GM12878 (cell line): ENCODE results near the gene IFI30. TPM values are rescaled to one million over a fixed set of nuclear protein-coding genes. Genes with fewer than 3 reads are reported as not detected.

ENCODE experiments used
- ATAC-seq: fragments of 200-7000 bp; cut with Tn5 transposase; 3 replicates; pipeline ENCODE4 v1.9.1; 2020; ENCODE audit warnings: mild to moderate bottlenecking, moderate library complexity
- BruUV-seq: library from RNA; stranded (reverse); fragments of 400-500 nt; replicated peaks from 2 replicates; lab custom pipeline; 2021; lab: Mats Ljungman, UMichigan
- CTCF ChIA-PET: fragments of 300-600 bp; sonication (Branson Sonifier 250); formaldehyde crosslinking; extraction: SDS; loops from one replicate; lab custom pipeline; 2021; ENCODE audit warnings: inconsistent platforms; lab: Yijun Ruan, JAX
- POLR2A ChIA-PET: fragments of 350-600 bp; formaldehyde crosslinking; extraction: SDS; loops from one replicate; lab custom pipeline; 2021; ENCODE audit warnings: inconsistent platforms; lab: Charles Lee
- RAD21 ChIA-PET: fragments of 300-600 bp; sonication (Branson Sonifier 250); formaldehyde crosslinking; loops from one replicate; lab custom pipeline; 2023; ENCODE audit warnings: antibody characterized with exemption; ENCODE audit not compliant: unreplicated experiment; lab: Charles Lee
- SMC1A ChIA-PET: fragments of 300-600 bp; sonication (Branson Sonifier 250); formaldehyde crosslinking; loops from one replicate; lab custom pipeline; 2023; ENCODE audit not compliant: unreplicated experiment, uncharacterized antibody; lab: Charles Lee
- DNase-seq: peaks from one replicate; pipeline ENCODE4 v3.0.0-alpha.2; 2011; ENCODE audit warnings: low read depth, low spot score
- FAIRE-seq: peaks from 3 replicates; lab custom pipeline; 2011; peaks lifted over from hg19 to GRCh38; lab: Jason Lieb, UNC
- H2AFZ ChIP-seq: 2 replicates; pipeline ENCODE4 v1.6.0; 2011; ENCODE audit warnings: low read depth, low read length, control low read depth; ENCODE audit not compliant: control insufficient read depth
- H3K27ac ChIP-seq: 2 replicates; pipeline ENCODE4 v1.5.1; 2011; ENCODE audit warnings: control low read depth; ENCODE audit not compliant: control insufficient read depth, insufficient read depth
- H3K27me3 ChIP-seq, 2 experiments: replicated peaks in 1 of 2; 2 replicates each; pipeline versions ENCODE4 v1.6.0 to v1.6.1; 2011; ENCODE audit warnings: low read length in 1 of 2; ENCODE audit not compliant: control insufficient read depth in 2 of 2, insufficient read depth in 2 of 2
- H3K36me3 ChIP-seq, 2 experiments: 2 replicates each; pipeline ENCODE4 v1.5.1; 2011; ENCODE audit warnings: low read length in 1 of 2; ENCODE audit not compliant: control insufficient read depth in 2 of 2, insufficient read depth in 2 of 2
- H3K4me1 ChIP-seq: 2 replicates; pipeline ENCODE4 v1.6.1; 2011; ENCODE audit warnings: mild to moderate bottlenecking, low read length, moderate library complexity, mixed read lengths; ENCODE audit not compliant: control insufficient read depth, insufficient read depth
- H3K4me2 ChIP-seq: 2 replicates; pipeline ENCODE4 v1.6.0; 2011; ENCODE audit warnings: control low read depth; ENCODE audit not compliant: control insufficient read depth, insufficient read depth
- H3K4me3 ChIP-seq: fragments of 200-600 bp; sonication (generic); 2 replicates; pipeline ENCODE4 v1.5.1; 2016
- H3K79me2 ChIP-seq: 2 replicates; pipeline ENCODE4 v1.6.0; 2011; ENCODE audit warnings: low read length; ENCODE audit not compliant: control insufficient read depth, insufficient read depth
- H3K9ac ChIP-seq: 2 replicates; pipeline ENCODE4 v1.8.0; 2011; ENCODE audit warnings: low read length, control low read depth, mixed read lengths; ENCODE audit not compliant: control insufficient read depth, insufficient read depth
- H3K9me3 ChIP-seq: replicated peaks from 3 replicates; pipeline ENCODE4 v1.5.1; 2011; ENCODE audit warnings: mild to moderate bottlenecking, low read length; ENCODE audit not compliant: control insufficient read depth, insufficient read depth
- H4K20me1 ChIP-seq: 2 replicates; pipeline ENCODE4 v1.6.0; 2011; ENCODE audit not compliant: control insufficient read depth, insufficient read depth
- BACH1 ChIP-seq: fragments of 450-650 bp; IDR thresholded peaks from 2 replicates; pipeline ENCODE4 v1.6.1; 2017; ENCODE audit warnings: mild to moderate bottlenecking, borderline replicate concordance
- CREB1 ChIP-seq: IDR thresholded peaks from 2 replicates; pipeline ENCODE4 v1.6.1; 2012; ENCODE audit warnings: low read depth, mild to moderate bottlenecking, inconsistent platforms
- RELB ChIP-seq: fragments of 450-650 bp; IDR thresholded peaks from 2 replicates; pipeline ENCODE4 v1.6.1; 2017; ENCODE audit warnings: low read depth, mild to moderate bottlenecking, moderate library complexity
- RUNX3 ChIP-seq: IDR thresholded peaks from 2 replicates; pipeline ENCODE4 v1.6.1; 2012; ENCODE audit warnings: low read length, inconsistent platforms
- USF2 ChIP-seq: IDR thresholded peaks from 2 replicates; pipeline ENCODE4 v1.6.1; 2011; ENCODE audit warnings: low read depth, low read length, improper control_type of control experiment, borderline replicate concordance
- YY1 ChIP-seq: IDR thresholded peaks from 2 replicates; pipeline ENCODE4 v1.6.1; 2011; ENCODE audit warnings: low read depth, mild to moderate bottlenecking, low read length
- WGBS: methylation state at CpG from one replicate; pipeline ENCODE4 v1.1.6; 2016; ENCODE audit warnings: low lambda C conversion rate; ENCODE audit not compliant: insufficient replicate concordance, insufficient coverage; ENCODE audit errors: missing lambda C conversion rate; 5-methylcytosine and 5-hydroxymethylcytosine counted together
- in situ Hi-C: fragments of 300-500 bp; cut with MboI; formaldehyde crosslinking; loops from 9 replicates; pipeline ENCODE4 v1.14.3; 2018; ENCODE audit warnings: mixed read lengths
- intact Hi-C: fragments of 100-400 bp; cut with micrococcal nuclease; formaldehyde crosslinking; loops from one replicate; pipeline ENCODE4 v1.14.2; 2022; ENCODE audit not compliant: unreplicated experiment
- polyA plus RNA-seq, 11 experiments: library from polyadenylated mRNA; depleted of rRNA in 4 of 11; unstranded in 6 of 11; stranded (reverse) in 5 of 11; fragments of >200 nt; fragmentation: Nextera tagmentation in 4 of 11; fragmentation: Illumina TruSeq in 1 of 11; extraction: Ambion mirVana in 4 of 11; extraction: Trizol in 1 of 11; gene quantifications; 1 replicate in 1 of 11; 2 replicates in 10 of 11; pipeline versions ENCODE4 v1.2.1 to v1.2.3, GENCODE V29; 2011 to 2016; ENCODE audit warnings: inconsistent platforms in 2 of 11, missing spikeins in 2 of 11, low read depth in 1 of 11
- total RNA-seq, 4 experiments: library from RNA; depleted of rRNA in 3 of 4; stranded (reverse); fragments of >200 nt in 3 of 4; fragmentation: Illumina TruSeq in 1 of 4; extraction: Trizol in 1 of 4; gene quantifications; 2 replicates each; pipeline versions ENCODE4 v1.2.1 to v1.2.3, GENCODE V29; 2013 to 2021

Gene IFI30
- total and polyA plus RNA-seq, 10 of the 15 experiments (the other 5 are each of a cell fraction or from before 2014, with no cell fraction given) = 221 to 1,112 (median 451) TPM

GRCh38 chr19:18173572-18174288 lies at the start of gene IFI30 (continued):
- TF ChIP-seq RUNX3 (peak; percentile 4; the same call in 1 of the 2 replicates), BACH1 (peak; percentile 20; the same call in 1 of the 2 replicates), CREB1 (no peak)

- H4K20me1 ChIP-seq = no peaks in the 10 kb centered on the region; the same call in 1 of the 2 replicates
- WGBS = 96% methylated on average over 16 of the region's 26 CpGs
Observed at GRCh38 chr19:18123819-18124218, 49.8 kb upstream of the IFI30 start.

More at GRCh38 chr19:18123819-18124218, 49.8 kb upstream of the IFI30 start:
- CTCF ChIA-PET = no interaction called here
- RAD21 ChIA-PET = no interaction called here
- H3K4me2 ChIP-seq = no peak overlapping the region
- H3K9me3 ChIP-seq = no peaks in the 10 kb centered on the region
- no peak overlapping the region for H3K9ac ChIP-seq
- in situ Hi-C loops = no loop called here
- peaks cover 17% of the 10 kb centered on the region for H3K4me1 ChIP-seq
- BruUV-seq = no TSS peak
- SMC1A ChIA-PET = no interaction called here
- H3K36me3 ChIP-seq = peaks cover 16 to 27% of the 10 kb centered on the region in 2 experiments; a peak in 3 of 4 replicates
- TF ChIP-seq USF2 (no peak), RELB (no peak), YY1 (no peak)
- TF ChIP-seq, all 136 proteins: peak for 0
- no peak overlapping the region for H3K4me3 ChIP-seq
- H3K27me3 ChIP-seq = no peaks in the 10 kb centered on the region
- intact Hi-C loops = no loop called here
- H2AFZ ChIP-seq = no peak overlapping the region
- H3K27ac ChIP-seq = no peak overlapping the region
- DNase-seq (no peak), ATAC-seq (no peak), FAIRE-seq (no peak)
- peaks cover 12% of the 10 kb centered on the region for H3K79me2 ChIP-seq
- POLR2A ChIA-PET = interaction anchor here (0.6 kb wide), 1 partner anchor 24 kb away, joined by 6 read pairs; no protein-coding TSS in a partner anchor
